ENCODE data around the gene TMTC1.

TMTC1 gene

GRCh38 chr12:29563636-29564035 is 220.1 kb downstream of the TMTC1 start:
- TF ChIP-seq, protein P1, sequence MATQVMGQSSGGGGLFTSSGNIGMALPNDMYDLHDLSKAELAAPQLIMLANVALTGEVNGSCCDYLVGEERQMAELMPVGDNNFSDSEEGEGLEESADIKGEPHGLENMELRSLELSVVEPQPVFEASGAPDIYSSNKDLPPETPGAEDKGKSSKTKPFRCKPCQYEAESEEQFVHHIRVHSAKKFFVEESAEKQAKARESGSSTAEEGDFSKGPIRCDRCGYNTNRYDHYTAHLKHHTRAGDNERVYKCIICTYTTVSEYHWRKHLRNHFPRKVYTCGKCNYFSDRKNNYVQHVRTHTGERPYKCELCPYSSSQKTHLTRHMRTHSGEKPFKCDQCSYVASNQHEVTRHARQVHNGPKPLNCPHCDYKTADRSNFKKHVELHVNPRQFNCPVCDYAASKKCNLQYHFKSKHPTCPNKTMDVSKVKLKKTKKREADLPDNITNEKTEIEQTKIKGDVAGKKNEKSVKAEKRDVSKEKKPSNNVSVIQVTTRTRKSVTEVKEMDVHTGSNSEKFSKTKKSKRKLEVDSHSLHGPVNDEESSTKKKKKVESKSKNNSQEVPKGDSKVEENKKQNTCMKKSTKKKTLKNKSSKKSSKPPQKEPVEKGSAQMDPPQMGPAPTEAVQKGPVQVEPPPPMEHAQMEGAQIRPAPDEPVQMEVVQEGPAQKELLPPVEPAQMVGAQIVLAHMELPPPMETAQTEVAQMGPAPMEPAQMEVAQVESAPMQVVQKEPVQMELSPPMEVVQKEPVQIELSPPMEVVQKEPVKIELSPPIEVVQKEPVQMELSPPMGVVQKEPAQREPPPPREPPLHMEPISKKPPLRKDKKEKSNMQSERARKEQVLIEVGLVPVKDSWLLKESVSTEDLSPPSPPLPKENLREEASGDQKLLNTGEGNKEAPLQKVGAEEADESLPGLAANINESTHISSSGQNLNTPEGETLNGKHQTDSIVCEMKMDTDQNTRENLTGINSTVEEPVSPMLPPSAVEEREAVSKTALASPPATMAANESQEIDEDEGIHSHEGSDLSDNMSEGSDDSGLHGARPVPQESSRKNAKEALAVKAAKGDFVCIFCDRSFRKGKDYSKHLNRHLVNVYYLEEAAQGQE (IDR thresholded peaks at IDR 0.05; ENCODE audit: insufficient read depth in 1 of 2, low read depth in 2 of 2, low read length in 2 of 2): no peak
- no peak for TF ChIP-seq SIN3A (IDR thresholded peaks at IDR 0.05; ENCODE audit: borderline replicate concordance, insufficient read depth, low read length)
- TF ChIP-seq POLR2AphosphoS5 (IDR thresholded peaks at IDR 0.05; ENCODE audit: low read depth, low read length): no peak
- TF ChIP-seq FOXP2 (optimal IDR thresholded peaks at IDR 0.05; ENCODE audit: borderline replicate concordance, extremely low read depth, extremely low read length, insufficient read depth): no peak
- TF ChIP-seq TAF1 (IDR thresholded peaks at IDR 0.05; ENCODE audit: borderline replicate concordance, insufficient read depth, low read length): no peak

- no peak for TF ChIP-seq FOXP2 (optimal IDR thresholded peaks at IDR 0.05; ENCODE audit: borderline replicate concordance, extremely low read depth, extremely low read length, insufficient read depth)
- TF ChIP-seq POLR2AphosphoS5 (IDR thresholded peaks at IDR 0.05; ENCODE audit: low read depth, low read length): no peak
- TF ChIP-seq SIN3A (IDR thresholded peaks at IDR 0.05; ENCODE audit: borderline replicate concordance, insufficient read depth, low read length): no peak
- no peak for TF ChIP-seq TAF1 (IDR thresholded peaks at IDR 0.05; ENCODE audit: borderline replicate concordance, insufficient read depth, low read length)
- TF ChIP-seq, protein P1 (IDR thresholded peaks at IDR 0.05; ENCODE audit: insufficient read depth in 1 of 2, low read depth in 2 of 2, low read length in 2 of 2): no peak
These were observed 220.7 kb downstream of the TMTC1 start for GRCh38 chr12:29563071-29563470.

DNA sequence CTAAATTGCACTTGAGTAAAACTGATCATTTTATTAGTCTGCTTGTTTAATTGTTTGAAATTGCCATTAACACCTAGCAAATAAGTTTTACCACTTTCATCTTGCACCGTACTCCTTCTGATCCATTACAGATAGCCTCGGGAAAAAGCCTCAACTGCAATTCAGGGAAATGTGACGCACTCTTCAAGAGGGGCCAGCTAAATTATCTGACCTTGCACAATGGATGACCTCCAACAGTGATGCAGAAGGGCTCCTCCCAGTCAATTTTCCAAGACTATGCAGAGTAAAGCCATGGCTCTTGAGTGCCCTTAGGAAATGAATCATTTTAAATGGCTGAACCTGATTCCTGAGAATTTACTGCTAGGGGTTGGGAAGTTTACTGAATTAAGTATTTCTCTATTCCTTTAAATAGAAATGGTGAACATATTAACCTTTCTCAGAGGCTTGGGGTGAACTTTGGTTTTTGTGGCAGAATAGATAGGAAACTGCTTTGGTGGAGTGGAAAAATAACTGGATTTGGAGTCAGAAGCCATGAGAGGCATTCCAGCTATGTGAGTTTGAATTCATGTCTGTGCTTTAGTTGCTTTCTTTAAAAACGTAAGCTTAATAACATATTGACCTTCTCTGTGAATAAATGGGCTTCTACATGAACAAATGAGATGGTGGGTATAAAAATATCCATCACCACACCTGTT is 221.5 kb downstream of the TMTC1 start:
- TF ChIP-seq, protein P1 (IDR thresholded peaks at IDR 0.05; ENCODE audit: insufficient read depth in 1 of 2, low read depth in 2 of 2, low read length in 2 of 2): no peak
- TF ChIP-seq POLR2AphosphoS5 (IDR thresholded peaks at IDR 0.05; ENCODE audit: low read depth, low read length): no peak
- TF ChIP-seq SIN3A (IDR thresholded peaks at IDR 0.05; ENCODE audit: borderline replicate concordance, insufficient read depth, low read length): no peak
- no peak for TF ChIP-seq FOXP2 (optimal IDR thresholded peaks at IDR 0.05; ENCODE audit: borderline replicate concordance, extremely low read depth, extremely low read length, insufficient read depth)
- TF ChIP-seq TAF1 (IDR thresholded peaks at IDR 0.05; ENCODE audit: borderline replicate concordance, insufficient read depth, low read length): no peak

DNA sequence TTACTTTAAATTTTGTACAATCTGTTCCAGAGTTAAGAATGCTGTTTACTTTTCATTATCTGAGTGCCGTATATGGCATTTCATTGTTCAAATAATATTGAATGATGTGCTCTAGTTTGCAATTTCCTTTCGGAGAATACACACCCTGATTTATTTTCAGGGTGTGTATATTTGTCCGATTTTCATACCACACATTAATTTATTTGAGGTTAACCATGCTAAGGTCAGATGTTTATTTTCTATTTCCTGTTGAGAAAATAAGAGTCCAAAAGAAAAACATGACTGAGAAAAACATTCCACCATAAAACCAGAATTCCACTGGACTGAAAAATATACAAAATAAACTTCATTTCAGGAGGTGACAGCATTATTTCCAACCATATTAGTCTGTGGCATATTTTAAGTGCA is 222.1 kb downstream of the TMTC1 start:
- no peak for TF ChIP-seq SIN3A (IDR thresholded peaks at IDR 0.05; ENCODE audit: borderline replicate concordance, insufficient read depth, low read length)
- TF ChIP-seq, protein P1 (IDR thresholded peaks at IDR 0.05; ENCODE audit: insufficient read depth in 1 of 2, low read depth in 2 of 2, low read length in 2 of 2): no peak
- TF ChIP-seq TAF1 (IDR thresholded peaks at IDR 0.05; ENCODE audit: borderline replicate concordance, insufficient read depth, low read length): no peak
- TF ChIP-seq FOXP2 (optimal IDR thresholded peaks at IDR 0.05; ENCODE audit: borderline replicate concordance, extremely low read depth, extremely low read length, insufficient read depth): no peak
- TF ChIP-seq POLR2AphosphoS5 (IDR thresholded peaks at IDR 0.05; ENCODE audit: low read depth, low read length): no peak
